ENCODE results near the gene SEC31B.

Gene SEC31B

GRCh38 chr10:100528921-100529474 lies 9.3 kb upstream of the SEC31B start:
- peak; percentile 72 for DNase-seq

GRCh38 chr10:100528123-100528886 lies 8.6 kb upstream of the SEC31B start:
- no peak for DNase-seq

GRCh38 chr10:100524638-100525037 lies 5.0 kb upstream of the SEC31B start:
- no peak for DNase-seq

- DNase-seq = no peak
Observed at GRCh38 chr10:100524206-100524605, 4.5 kb upstream of the SEC31B start.

- DNase-seq = no peak
Observed at GRCh38 chr10:100522945-100523344, 3.3 kb upstream of the SEC31B start.

GRCh38 chr10:100522107-100522801 lies 2.6 kb upstream of the SEC31B start:
- no peak for DNase-seq

GRCh38 chr10:100520811-100521210 lies 1.1 kb upstream of the SEC31B start:
- no peak for DNase-seq

- DNase-seq = peak; percentile 53
Observed at GRCh38 chr10:100518761-100519241, 860 bp downstream of the SEC31B start.

GRCh38 chr10:100516847-100517246 lies 2.8 kb downstream of the SEC31B start:
- DNase-seq = no peak

GRCh38 chr10:100515612-100516011 lies 4.0 kb downstream of the SEC31B start:
- DNase-seq = no peak

- peak; percentile 23 for DNase-seq
Observed at GRCh38 chr10:100510533-100511308, 8.9 kb downstream of the SEC31B start.

- no peak for DNase-seq
Observed at GRCh38 chr10:100509241-100509840, 10.3 kb downstream of the SEC31B start.

GRCh38 chr10:100508691-100509150 lies 10.9 kb downstream of the SEC31B start:
- no peak for DNase-seq

GRCh38 chr10:100508266-100508665 lies 11.4 kb downstream of the SEC31B start:
- DNase-seq = no peak

GRCh38 chr10:100507357-100507732 lies 12.3 kb downstream of the SEC31B start:
- no peak for DNase-seq

- no peak for DNase-seq
Observed at GRCh38 chr10:100506596-100507356, 12.9 kb downstream of the SEC31B start.

- DNase-seq = no peak
Observed at GRCh38 chr10:100505164-100505563, 14.5 kb downstream of the SEC31B start.

- no peak for DNase-seq
Observed at GRCh38 chr10:100504096-100504495, 15.6 kb downstream of the SEC31B start.

- DNase-seq = no peak
Observed at GRCh38 chr10:100502926-100503494, 16.7 kb downstream of the SEC31B start.

GRCh38 chr10:100501423-100501822 lies 18.2 kb downstream of the SEC31B start:
- DNase-seq = no peak

- DNase-seq = no peak
Observed at GRCh38 chr10:100498059-100498458, 21.6 kb downstream of the SEC31B start.
